GM23338 (cell line): Measurements from ENCODE around the gene WNK2. TPM values are rescaled to one million over a fixed set of nuclear protein-coding genes. Genes with fewer than 3 reads are reported as not detected.

Experiments used
- ATAC-seq: fragments of 200-7000 bp; cut with Tn5 transposase; 3 replicates; pipeline ENCODE4 v1.9.1; 2020
- DNase-seq: peaks from one replicate; pipeline ENCODE4 v3.0.0-alpha.2; 2015; ENCODE audit warnings: low spot score
- H2AFZ ChIP-seq: fragments of 200-600 bp; sonication (generic); 2 replicates; pipeline ENCODE4 v1.8.0; 2016; ENCODE audit warnings: antibody characterized with exemption, mild to moderate bottlenecking, moderate library complexity
- H3F3A ChIP-seq: fragments of 200-600 bp; sonication (generic); replicated peaks from 2 replicates; pipeline ENCODE4 v1.8.0; 2017; ENCODE audit warnings: antibody characterized with exemption, mixed run types, low read depth
- H3K27ac ChIP-seq: fragments of 200-600 bp; sonication (generic); 2 replicates; pipeline ENCODE4 v1.6.1; 2016; ENCODE audit warnings: low read depth
- H3K27me3 ChIP-seq: fragments of 200-600 bp; sonication (generic); 2 replicates; pipeline ENCODE4 v1.8.0; 2016; ENCODE audit warnings: mild to moderate bottlenecking, mixed run types, moderate library complexity; ENCODE audit not compliant: insufficient read depth
- H3K36me3 ChIP-seq: fragments of 200-600 bp; sonication (generic); 2 replicates; pipeline ENCODE4 v1.8.0; 2016; ENCODE audit warnings: mild to moderate bottlenecking; ENCODE audit not compliant: insufficient read depth
- H3K4me1 ChIP-seq: fragments of 200-600 bp; sonication (generic); 2 replicates; pipeline ENCODE4 v1.8.0; 2016; ENCODE audit warnings: mild to moderate bottlenecking, moderate library complexity; ENCODE audit not compliant: insufficient read depth
- H3K4me2 ChIP-seq: fragments of 200-600 bp; sonication (generic); 2 replicates; pipeline ENCODE4 v1.7.1; 2017; ENCODE audit warnings: mixed run types
- H3K4me3 ChIP-seq: fragments of 200-600 bp; sonication (generic); 2 replicates; pipeline ENCODE4 v1.6.1; 2016; ENCODE audit warnings: mixed run types
- H3K79me2 ChIP-seq: fragments of 200-600 bp; sonication (generic); replicated peaks from 2 replicates; pipeline ENCODE4 v1.8.0; 2017; ENCODE audit warnings: mild to moderate bottlenecking; ENCODE audit not compliant: insufficient read depth
- H3K9me2 ChIP-seq: fragments of 200-600 bp; sonication (generic); 2 replicates; pipeline ENCODE4 v1.8.0; 2017; ENCODE audit not compliant: insufficient read depth
- H4K20me1 ChIP-seq: fragments of 200-600 bp; sonication (generic); replicated peaks from 2 replicates; pipeline ENCODE4 v1.8.0; 2017; ENCODE audit warnings: mild to moderate bottlenecking; ENCODE audit not compliant: insufficient read depth
- H3K27ac Mint-ChIP-seq: 2 replicates; pipeline ENCODE4 v1.8.0; 2020; ENCODE audit warnings: inconsistent platforms, mild to moderate bottlenecking, moderate library complexity, mixed read lengths
- H3K27me3 Mint-ChIP-seq: 3 replicates; pipeline ENCODE4 v1.8.0; 2022; ENCODE audit warnings: low read depth, mild to moderate bottlenecking, moderate library complexity, mixed read lengths, inconsistent platforms; ENCODE audit not compliant: insufficient read depth, poor library complexity
- H3K36me3 Mint-ChIP-seq: 3 replicates; pipeline ENCODE4 v1.8.0; 2021; ENCODE audit warnings: low read depth, mild to moderate bottlenecking, inconsistent platforms, moderate library complexity, mixed read lengths
- H3K4me1 Mint-ChIP-seq: 3 replicates; pipeline ENCODE4 v1.8.0; 2020; ENCODE audit warnings: mild to moderate bottlenecking, inconsistent platforms, mixed read lengths
- H3K4me3 Mint-ChIP-seq: 3 replicates; pipeline ENCODE4 v1.8.0; 2021; ENCODE audit warnings: moderate library complexity, mild to moderate bottlenecking, inconsistent platforms, mixed read lengths
- H3K9me3 Mint-ChIP-seq: 3 replicates; pipeline ENCODE4 v1.8.0; 2020; ENCODE audit warnings: moderate library complexity, mild to moderate bottlenecking, inconsistent platforms, mixed read lengths
- CREB1 ChIP-seq: fragments of 250-450 bp; sonication (Bioruptor Pico); IDR thresholded peaks from 2 replicates; pipeline ENCODE4 v1.5.0; 2020; ENCODE audit warnings: low read depth, mild to moderate bottlenecking, moderate library complexity
- EZH2 ChIP-seq: fragments of 200-600 bp; sonication (generic); IDR thresholded peaks from one replicate; pipeline ENCODE4 v1.8.0; 2017; ENCODE audit warnings: antibody characterized with exemption, mild to moderate bottlenecking, low read depth; ENCODE audit not compliant: unreplicated experiment
- EZH2phosphoT487 ChIP-seq: fragments of 200-600 bp; sonication (generic); IDR thresholded peaks from one replicate; pipeline ENCODE4 v1.8.1; 2018; ENCODE audit warnings: antibody characterized with exemption; ENCODE audit not compliant: unreplicated experiment
- JUNB ChIP-seq: IDR thresholded peaks from one replicate; pipeline ENCODE4 v1.6.1; 2016; ENCODE audit warnings: antibody characterized with exemption; ENCODE audit not compliant: unreplicated experiment
- NANOG ChIP-seq: IDR thresholded peaks from 2 replicates; pipeline ENCODE4 v1.6.1; 2016; ENCODE audit warnings: antibody characterized with exemption, borderline replicate concordance
- POLR2AphosphoS5 ChIP-seq: IDR thresholded peaks from 2 replicates; pipeline ENCODE4 v1.6.1; 2016; ENCODE audit warnings: antibody characterized with exemption, low read depth
- REST ChIP-seq: IDR thresholded peaks from one replicate; pipeline ENCODE4 v1.6.1; 2018; ENCODE audit warnings: antibody characterized with exemption; ENCODE audit not compliant: unreplicated experiment
- STAT1 ChIP-seq: IDR thresholded peaks from one replicate; pipeline ENCODE4 v1.6.1; 2016; ENCODE audit warnings: antibody characterized with exemption; ENCODE audit not compliant: unreplicated experiment
- ZNF114 ChIP-seq: fragments of 250-450 bp; sonication (Bioruptor Pico); IDR thresholded peaks from 2 replicates; pipeline ENCODE4 v1.5.0; 2020; ENCODE audit warnings: mild to moderate bottlenecking, moderate library complexity
- ZNF331 ChIP-seq: fragments of 250-450 bp; sonication (Bioruptor Pico); IDR thresholded peaks from 2 replicates; pipeline ENCODE4 v1.5.0; 2020; ENCODE audit warnings: low read depth, mild to moderate bottlenecking, moderate library complexity
- ZNF462 ChIP-seq: fragments of 250-450 bp; sonication (Bioruptor Pico); IDR thresholded peaks from 2 replicates; pipeline ENCODE4 v1.5.0; 2020; ENCODE audit warnings: mild to moderate bottlenecking, moderate library complexity
- polyA plus RNA-seq: library from polyadenylated mRNA; unstranded; fragments of >200 nt; fragmentation: Nextera tagmentation; extraction: Ambion mirVana; gene quantifications from 2 replicates; pipeline ENCODE4 v1.2.1, GENCODE V29; 2016
- total RNA-seq: library from RNA; depleted of rRNA; stranded (reverse); fragments of >200 nt; shearing (Covaris generic); gene quantifications from 2 replicates; pipeline ENCODE4 v1.2.3, GENCODE V29; 2014
- TF ChIP-seq, protein P1 (sequence below), 2 experiments: fragments of 200-600 bp in 1 of 2; sonication (generic) in 1 of 2; conservative IDR thresholded peaks; 2 replicates each; pipeline versions ENCODE4 v1.5.1 to v1.6.1; 2016 to 2017; ENCODE audit warnings: antibody characterized with exemption in 2 of 2, low read depth in 2 of 2, mild to moderate bottlenecking in 2 of 2, moderate library complexity in 1 of 2
- TF ChIP-seq, protein P2 (sequence below): IDR thresholded peaks from 2 replicates; pipeline ENCODE4 v1.6.1; 2016; ENCODE audit warnings: antibody characterized with exemption

Gene WNK2
- total and polyA plus RNA-seq, 2 experiments from 2014 or later, result 56.4 to 102 TPM

DNA sequence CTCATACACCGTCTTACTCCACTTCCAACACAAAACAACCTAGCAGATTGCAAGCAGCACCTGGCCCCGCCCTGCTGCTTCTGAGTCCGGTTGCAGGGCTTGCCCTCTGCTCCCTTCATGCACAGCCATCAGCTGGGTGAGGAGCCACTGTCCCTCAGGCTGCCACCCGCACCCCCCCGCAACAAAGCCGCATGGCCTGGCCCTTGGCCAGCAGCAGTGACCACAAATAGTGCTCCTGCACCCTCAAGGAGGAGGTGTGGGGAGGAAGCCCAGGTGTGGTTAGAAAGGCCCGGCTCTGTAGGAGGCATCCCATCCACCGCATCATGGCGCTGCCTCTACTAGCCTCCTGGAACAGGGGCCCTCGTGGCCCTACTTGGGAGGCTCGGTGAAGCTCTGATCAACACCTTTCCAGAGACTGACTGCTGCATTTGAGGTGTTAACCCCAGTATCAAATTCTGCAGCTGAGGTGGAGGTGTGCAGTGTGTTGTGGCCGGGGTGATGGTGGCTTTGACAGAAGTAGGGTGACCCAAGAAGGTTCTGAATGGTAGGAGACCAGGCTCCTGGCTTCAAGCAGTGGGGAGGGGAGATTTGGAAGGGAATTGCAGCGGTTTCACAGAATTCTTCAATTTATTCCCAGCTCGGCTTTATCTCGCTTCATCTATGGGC lies 52.7 kb downstream of the WNK2 start:
- Mint-ChIP-seq H3K4me1 (peaks cover 9% of the 10 kb centered on the region), H3K4me3 (no peak overlapping the region), H3K27me3 (peaks cover 12% of the 10 kb centered on the region), H3K9me3 (no peaks in the 10 kb centered on the region), H3K36me3 (peaks cover 12% of the 10 kb centered on the region; the same call in 2 of the 3 replicates), H3K27ac (no peak overlapping the region)
- Histone ChIP-seq H3K36me3 (no peaks in the 10 kb centered on the region; the same call in 1 of the 2 replicates), H3K79me2 (no peaks in the 10 kb centered on the region), H3K4me1 (no peaks in the 10 kb centered on the region), H3K4me3 (no peak overlapping the region), H3K9me2 (no peaks in the 10 kb centered on the region), H3K27ac (no peak overlapping the region), H3K27me3 (no peaks in the 10 kb centered on the region), H3K4me2 (no peak overlapping the region), H4K20me1 (0 out of 2 replicates have a peak, but pooled peaks cover 3% of the 10 kb centered on the region), H2AFZ (no peak overlapping the region), H3F3A (no peaks in the 10 kb centered on the region)
- no peak for TF ChIP-seq REST
- TF ChIP-seq CREB1 (CRISPR knock-in tag), result no peak
- TF ChIP-seq NANOG, result no peak
- TF ChIP-seq POLR2AphosphoS5, result no peak
- TF ChIP-seq, protein P1, sequence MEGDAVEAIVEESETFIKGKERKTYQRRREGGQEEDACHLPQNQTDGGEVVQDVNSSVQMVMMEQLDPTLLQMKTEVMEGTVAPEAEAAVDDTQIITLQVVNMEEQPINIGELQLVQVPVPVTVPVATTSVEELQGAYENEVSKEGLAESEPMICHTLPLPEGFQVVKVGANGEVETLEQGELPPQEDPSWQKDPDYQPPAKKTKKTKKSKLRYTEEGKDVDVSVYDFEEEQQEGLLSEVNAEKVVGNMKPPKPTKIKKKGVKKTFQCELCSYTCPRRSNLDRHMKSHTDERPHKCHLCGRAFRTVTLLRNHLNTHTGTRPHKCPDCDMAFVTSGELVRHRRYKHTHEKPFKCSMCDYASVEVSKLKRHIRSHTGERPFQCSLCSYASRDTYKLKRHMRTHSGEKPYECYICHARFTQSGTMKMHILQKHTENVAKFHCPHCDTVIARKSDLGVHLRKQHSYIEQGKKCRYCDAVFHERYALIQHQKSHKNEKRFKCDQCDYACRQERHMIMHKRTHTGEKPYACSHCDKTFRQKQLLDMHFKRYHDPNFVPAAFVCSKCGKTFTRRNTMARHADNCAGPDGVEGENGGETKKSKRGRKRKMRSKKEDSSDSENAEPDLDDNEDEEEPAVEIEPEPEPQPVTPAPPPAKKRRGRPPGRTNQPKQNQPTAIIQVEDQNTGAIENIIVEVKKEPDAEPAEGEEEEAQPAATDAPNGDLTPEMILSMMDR (conservative IDR thresholded peaks at IDR 0.05; ENCODE audit: low read depth in 2 of 2), result no peak
- no peak for TF ChIP-seq ZNF462 (CRISPR knock-in tag)
- no peak for TF ChIP-seq EZH2phosphoT487
- TF ChIP-seq ZNF331 (CRISPR knock-in tag), result no peak
- no peak for TF ChIP-seq STAT1
- no peak for TF ChIP-seq JUNB
- TF ChIP-seq, protein P2, sequence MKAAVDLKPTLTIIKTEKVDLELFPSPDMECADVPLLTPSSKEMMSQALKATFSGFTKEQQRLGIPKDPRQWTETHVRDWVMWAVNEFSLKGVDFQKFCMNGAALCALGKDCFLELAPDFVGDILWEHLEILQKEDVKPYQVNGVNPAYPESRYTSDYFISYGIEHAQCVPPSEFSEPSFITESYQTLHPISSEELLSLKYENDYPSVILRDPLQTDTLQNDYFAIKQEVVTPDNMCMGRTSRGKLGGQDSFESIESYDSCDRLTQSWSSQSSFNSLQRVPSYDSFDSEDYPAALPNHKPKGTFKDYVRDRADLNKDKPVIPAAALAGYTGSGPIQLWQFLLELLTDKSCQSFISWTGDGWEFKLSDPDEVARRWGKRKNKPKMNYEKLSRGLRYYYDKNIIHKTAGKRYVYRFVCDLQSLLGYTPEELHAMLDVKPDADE, result no peak
- no peak for TF ChIP-seq ZNF114 (CRISPR knock-in tag)
- TF ChIP-seq EZH2, result no peak
- ATAC-seq (no peak), DNase-seq (no peak)
